ENCODE data around the gene AGPS. TPM values are rescaled to one million over a fixed set of nuclear protein-coding genes. Genes with fewer than 3 reads are reported as not detected.
"Not testable (repeated sequence)": the region's sequence is repeated elsewhere in the genome, so short reads cannot be mapped to it uniquely, and the experiment has no call there.

AGPS gene
- total RNA-seq, 1 donor from 2014 or later = 54.4 TPM

DNA sequence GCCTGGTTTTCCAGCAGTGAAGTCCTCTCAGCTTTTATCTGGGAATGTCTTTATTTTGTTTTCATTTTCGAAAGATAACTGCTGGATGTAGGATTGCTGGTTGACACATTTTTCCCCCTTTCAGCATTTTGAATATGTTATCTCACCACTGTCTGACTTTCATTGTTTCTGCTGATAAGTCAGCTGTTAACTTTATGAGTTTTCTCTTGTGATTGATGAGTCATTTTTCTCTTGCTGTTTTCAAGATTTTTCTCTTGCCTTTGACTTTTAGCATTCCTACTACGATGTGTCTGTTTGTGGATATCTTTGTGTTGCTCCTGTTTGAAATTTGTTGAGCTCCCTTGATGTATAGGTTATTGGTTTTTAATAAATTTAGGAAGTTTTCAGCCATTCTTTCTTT, 85.5 kb downstream of the AGPS start:
- no peak overlapping the region for H3K27ac Mint-ChIP-seq (ENCODE audit: unreplicated experiment)
- H3K9me3 Mint-ChIP-seq (ENCODE audit: unreplicated experiment) = no peaks in the 10 kb centered on the region
- H3K4me3 Mint-ChIP-seq (ENCODE audit: unreplicated experiment) = no peak overlapping the region
- H3K36me3 Mint-ChIP-seq (ENCODE audit: low read depth, unreplicated experiment) = peaks cover 13% of the 10 kb centered on the region
- no peaks in the 10 kb centered on the region for H3K4me1 Mint-ChIP-seq (ENCODE audit: unreplicated experiment)
- DNase-seq (ENCODE audit: low spot score) = no peak
- TF ChIP-seq, protein P1, sequence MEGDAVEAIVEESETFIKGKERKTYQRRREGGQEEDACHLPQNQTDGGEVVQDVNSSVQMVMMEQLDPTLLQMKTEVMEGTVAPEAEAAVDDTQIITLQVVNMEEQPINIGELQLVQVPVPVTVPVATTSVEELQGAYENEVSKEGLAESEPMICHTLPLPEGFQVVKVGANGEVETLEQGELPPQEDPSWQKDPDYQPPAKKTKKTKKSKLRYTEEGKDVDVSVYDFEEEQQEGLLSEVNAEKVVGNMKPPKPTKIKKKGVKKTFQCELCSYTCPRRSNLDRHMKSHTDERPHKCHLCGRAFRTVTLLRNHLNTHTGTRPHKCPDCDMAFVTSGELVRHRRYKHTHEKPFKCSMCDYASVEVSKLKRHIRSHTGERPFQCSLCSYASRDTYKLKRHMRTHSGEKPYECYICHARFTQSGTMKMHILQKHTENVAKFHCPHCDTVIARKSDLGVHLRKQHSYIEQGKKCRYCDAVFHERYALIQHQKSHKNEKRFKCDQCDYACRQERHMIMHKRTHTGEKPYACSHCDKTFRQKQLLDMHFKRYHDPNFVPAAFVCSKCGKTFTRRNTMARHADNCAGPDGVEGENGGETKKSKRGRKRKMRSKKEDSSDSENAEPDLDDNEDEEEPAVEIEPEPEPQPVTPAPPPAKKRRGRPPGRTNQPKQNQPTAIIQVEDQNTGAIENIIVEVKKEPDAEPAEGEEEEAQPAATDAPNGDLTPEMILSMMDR (IDR thresholded peaks at IDR 0.05; ENCODE audit: unreplicated experiment) = no peak
- no peaks in the 10 kb centered on the region for H3K27me3 Mint-ChIP-seq (ENCODE audit: unreplicated experiment)

DNA sequence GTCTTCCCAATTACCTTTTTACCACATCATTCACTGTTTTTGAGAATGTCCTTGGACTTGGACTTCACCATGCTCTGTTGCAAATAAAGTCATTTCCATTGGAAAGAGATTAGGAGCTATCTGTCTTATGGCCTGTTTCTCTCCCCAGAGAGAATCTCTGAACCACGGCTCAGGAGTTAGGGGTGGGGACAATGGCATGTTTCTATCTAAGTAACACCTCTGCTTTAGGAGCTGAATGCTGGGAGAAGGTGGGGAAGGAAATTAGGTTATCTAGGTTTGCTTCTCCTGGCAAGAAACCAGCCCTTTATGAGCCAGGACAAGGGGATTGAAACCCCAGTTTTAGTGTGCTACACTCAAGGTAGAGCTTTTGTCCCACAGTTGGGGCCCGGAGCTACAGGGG, 86.3 kb downstream of the AGPS start:
- H3K27ac Mint-ChIP-seq (ENCODE audit: unreplicated experiment) = no peak overlapping the region
- TF ChIP-seq, protein P1 (IDR thresholded peaks at IDR 0.05; ENCODE audit: unreplicated experiment) = no peak
- no peaks in the 10 kb centered on the region for H3K9me3 Mint-ChIP-seq (ENCODE audit: unreplicated experiment)
- DNase-seq (ENCODE audit: low spot score) = no peak
- H3K27me3 Mint-ChIP-seq (ENCODE audit: unreplicated experiment) = no peaks in the 10 kb centered on the region
- H3K4me3 Mint-ChIP-seq (ENCODE audit: unreplicated experiment) = no peak overlapping the region
- peaks cover 11% of the 10 kb centered on the region for H3K36me3 Mint-ChIP-seq (ENCODE audit: low read depth, unreplicated experiment)
- no peaks in the 10 kb centered on the region for H3K4me1 Mint-ChIP-seq (ENCODE audit: unreplicated experiment)

DNA sequence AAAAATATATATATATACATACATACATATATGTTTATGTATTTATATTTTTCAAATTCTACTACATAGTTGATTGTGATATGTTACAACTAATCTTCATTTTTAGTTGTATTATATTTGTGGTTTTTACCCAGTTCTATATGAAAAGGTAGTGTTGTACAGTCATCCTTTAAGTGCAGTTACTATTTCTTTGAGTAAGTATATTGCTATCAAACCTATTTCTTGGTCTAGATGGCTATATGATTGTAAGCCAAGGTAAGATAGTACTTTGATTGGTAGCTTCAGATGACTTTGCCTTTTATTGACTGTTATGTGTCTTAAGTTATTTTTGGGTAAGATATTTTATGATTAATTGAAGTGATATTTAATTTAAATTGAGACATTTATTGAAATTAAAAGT, 89.6 kb downstream of the AGPS start:
- DNase-seq (ENCODE audit: low spot score) = no peak
- H3K9me3 Mint-ChIP-seq (ENCODE audit: unreplicated experiment) = no peaks in the 10 kb centered on the region
- H3K36me3 Mint-ChIP-seq (ENCODE audit: low read depth, unreplicated experiment) = peaks cover 18% of the 10 kb centered on the region
- no peaks in the 10 kb centered on the region for H3K27me3 Mint-ChIP-seq (ENCODE audit: unreplicated experiment)
- H3K27ac Mint-ChIP-seq (ENCODE audit: unreplicated experiment) = no peak overlapping the region
- H3K4me3 Mint-ChIP-seq (ENCODE audit: unreplicated experiment) = no peak overlapping the region
- no peaks in the 10 kb centered on the region for H3K4me1 Mint-ChIP-seq (ENCODE audit: unreplicated experiment)
- TF ChIP-seq, protein P1 (IDR thresholded peaks at IDR 0.05; ENCODE audit: unreplicated experiment) = no peak

DNA sequence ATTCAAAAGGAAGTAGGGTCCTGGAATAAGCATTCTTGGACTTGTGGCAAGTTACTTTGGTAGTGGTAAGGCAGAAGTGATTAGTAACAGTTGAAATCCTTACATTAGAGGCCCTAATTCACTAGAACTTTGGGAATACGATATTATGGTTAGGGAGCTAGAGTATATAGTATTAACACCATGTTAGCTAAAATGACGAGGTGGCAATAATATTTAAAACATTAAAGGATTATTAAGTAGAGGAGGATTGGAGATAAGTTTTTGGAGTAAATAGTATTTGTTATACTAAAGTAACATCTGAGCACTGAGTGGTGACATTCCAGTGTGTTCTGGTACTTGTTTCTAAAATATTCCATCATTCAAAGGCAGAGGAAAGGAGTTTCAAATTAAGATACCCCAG, 91.0 kb downstream of the AGPS start:
- Mint-ChIP-seq H3K9me3 (ENCODE audit: unreplicated experiment) (no peaks in the 10 kb centered on the region), H3K4me3 (ENCODE audit: unreplicated experiment) (no peak overlapping the region), H3K27me3 (ENCODE audit: unreplicated experiment) (no peaks in the 10 kb centered on the region), H3K4me1 (ENCODE audit: unreplicated experiment) (no peaks in the 10 kb centered on the region), H3K27ac (ENCODE audit: unreplicated experiment) (no peak overlapping the region), H3K36me3 (ENCODE audit: low read depth, unreplicated experiment) (peaks cover 13% of the 10 kb centered on the region)
- DNase-seq (ENCODE audit: low spot score) = no peak
- TF ChIP-seq, protein P1 (IDR thresholded peaks at IDR 0.05; ENCODE audit: unreplicated experiment) = no peak

DNA sequence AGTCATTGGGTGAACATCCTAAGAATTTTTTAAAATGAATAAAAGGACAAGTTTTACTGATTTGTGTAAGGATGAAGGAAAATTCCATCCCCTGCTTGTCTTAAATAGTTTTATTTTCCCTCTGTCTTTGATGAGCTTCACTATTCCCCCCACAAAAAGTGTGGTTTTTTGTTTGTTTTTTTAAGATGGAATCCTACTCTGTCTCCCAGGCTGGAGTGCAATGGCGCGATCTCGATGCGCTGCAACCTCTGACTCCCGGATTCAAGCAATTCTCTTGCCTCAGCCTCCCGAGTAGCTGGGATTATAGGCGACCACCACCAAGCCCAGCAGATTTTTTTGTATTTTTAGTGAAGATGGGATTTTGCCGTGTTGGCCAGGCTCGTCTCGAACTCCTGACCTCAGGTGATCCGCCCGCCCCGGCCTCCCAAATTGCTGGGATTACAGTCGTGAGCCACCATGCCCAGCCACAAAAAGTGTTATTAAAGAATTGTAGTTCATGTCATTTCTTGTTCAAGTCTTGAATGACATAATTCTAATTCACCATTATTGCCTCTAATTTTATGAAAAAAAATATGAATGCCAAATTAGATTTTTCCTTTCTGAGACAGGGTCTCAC, 91.7 kb downstream of the AGPS start:
- Mint-ChIP-seq H3K27ac (ENCODE audit: unreplicated experiment) (no peak overlapping the region), H3K36me3 (ENCODE audit: low read depth, unreplicated experiment) (peaks cover 13% of the 10 kb centered on the region), H3K4me1 (ENCODE audit: unreplicated experiment) (no peaks in the 10 kb centered on the region), H3K9me3 (ENCODE audit: unreplicated experiment) (no peaks in the 10 kb centered on the region), H3K4me3 (ENCODE audit: unreplicated experiment) (no peak overlapping the region), H3K27me3 (ENCODE audit: unreplicated experiment) (no peaks in the 10 kb centered on the region)
- TF ChIP-seq, protein P1 (IDR thresholded peaks at IDR 0.05; ENCODE audit: unreplicated experiment) = no peak
- no peak for DNase-seq (ENCODE audit: low spot score)

DNA sequence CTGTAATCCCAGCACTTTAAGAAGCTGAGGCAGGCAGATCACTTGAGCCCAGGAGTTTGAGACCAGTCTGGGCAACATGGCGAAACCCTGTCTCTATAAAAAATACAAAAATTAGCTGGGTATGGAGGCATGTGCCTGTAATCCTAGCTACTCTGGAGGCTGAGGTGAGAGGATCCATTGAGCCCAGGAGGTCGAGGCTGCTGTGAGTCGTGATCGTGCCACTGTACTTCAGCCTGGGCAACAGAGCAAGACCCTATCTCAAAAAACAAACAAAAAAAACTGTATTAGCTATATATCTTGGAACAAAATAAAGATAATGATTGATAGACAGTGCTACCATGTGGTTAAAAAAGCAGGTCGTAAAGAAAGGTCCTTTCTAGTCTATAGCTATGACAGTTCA, 93.1 kb downstream of the AGPS start:
- not testable (repeated sequence) for DNase-seq (ENCODE audit: low spot score); H3K27me3 Mint-ChIP-seq (ENCODE audit: unreplicated experiment); H3K4me3 Mint-ChIP-seq (ENCODE audit: unreplicated experiment); H3K9me3 Mint-ChIP-seq (ENCODE audit: unreplicated experiment); H3K27ac Mint-ChIP-seq (ENCODE audit: unreplicated experiment); H3K4me1 Mint-ChIP-seq (ENCODE audit: unreplicated experiment); H3K36me3 Mint-ChIP-seq (ENCODE audit: low read depth, unreplicated experiment)

Data from endothelial cell (in vitro differentiated cells).